ENCODE measurements around the gene JARID2. TPM values are rescaled to one million over a fixed set of nuclear protein-coding genes. Genes with fewer than 3 reads are reported as not detected.

Gene JARID2
- total and polyA plus RNA-seq, 9 of the 15 experiments (the other 6 are each of a cell fraction or from before 2014, with no cell fraction given): 5.0 to 29.0 (median 15.6) TPM

- TF ChIP-seq PATZ1 (CRISPR knock-in tag; IDR thresholded peaks at IDR 0.05; ENCODE audit: borderline replicate concordance): peak; percentile 44; the same call in 1 of the 2 replicates
- no peak for TF ChIP-seq MAFF (IDR thresholded peaks at IDR 0.05; ENCODE audit: low read length)
- TF ChIP-seq DDX20 (tag; IDR thresholded peaks at IDR 0.05; ENCODE audit: low read depth): peak; percentile 79
- 0 out of 2 replicates have a peak, but pooled peaks have one; percentile 42 for TF ChIP-seq ZNF140 (CRISPR knock-in tag; IDR thresholded peaks at IDR 0.05)
- no peak for TF ChIP-seq PHB2 (IDR thresholded peaks at IDR 0.05; ENCODE audit: low read depth)
- no peak; the same call in 1 of the 2 replicates for TF ChIP-seq ATF3 (IDR thresholded peaks at IDR 0.05)
- 0 out of 2 replicates have a peak, but pooled peaks have one; percentile 44 for TF ChIP-seq ATF3 (CRISPR knock-in tag; conservative IDR thresholded peaks at IDR 0.05)
- no peak for TF ChIP-seq PCBP2 (IDR thresholded peaks at IDR 0.05; ENCODE audit: low read depth, low read length, poor library complexity, severe bottlenecking)
- peak; percentile 61; the same call in 1 of the 2 replicates for TF ChIP-seq ZNF41 (CRISPR knock-in tag; conservative IDR thresholded peaks at IDR 0.05)
- no peak for TF ChIP-seq CBX1 (IDR thresholded peaks at IDR 0.05; ENCODE audit: low read depth)
- peak; percentile 87 for TF ChIP-seq TSHZ1 (CRISPR knock-in tag; IDR thresholded peaks at IDR 0.05)
- no peak for TF ChIP-seq ZBTB7A (IDR thresholded peaks at IDR 0.05; ENCODE audit: borderline replicate concordance, control insufficient read depth, low read depth, low read length)
- peak; percentile 87 for TF ChIP-seq DPF2 (IDR thresholded peaks at IDR 0.05)
- peak; percentile 77 for TF ChIP-seq ETV5 (CRISPR knock-in tag; IDR thresholded peaks at IDR 0.05; ENCODE audit: low read depth)
- TF ChIP-seq NFIX (CRISPR knock-in tag; IDR thresholded peaks at IDR 0.05; ENCODE audit: low read depth): peak; percentile 70; the same call in 1 of the 2 replicates
- TF ChIP-seq ZNF3 (CRISPR knock-in tag; IDR thresholded peaks at IDR 0.05): peak; percentile 66
- peak; percentile 91 for TF ChIP-seq HIVEP1 (CRISPR knock-in tag; IDR thresholded peaks at IDR 0.05)
- TF ChIP-seq C11orf30 (IDR thresholded peaks at IDR 0.05; ENCODE audit: low read depth): no peak
- TF ChIP-seq KAT7 (CRISPR knock-in tag; IDR thresholded peaks at IDR 0.05; ENCODE audit: borderline replicate concordance): no peak
- no peak for TF ChIP-seq NR3C1 (CRISPR knock-in tag; IDR thresholded peaks at IDR 0.05)
- no peak for TF ChIP-seq TAF7 (tag; IDR thresholded peaks at IDR 0.05)
- TF ChIP-seq TEAD2 (tag; IDR thresholded peaks at IDR 0.05): peak; percentile 78
These were observed 309.5 kb downstream of the JARID2 start (continued) for GRCh38 chr6:15555101-15556038.

All from K562 (cell line).